ENCODE results near the gene IRF3.

GRCh38 chr19:49690079-49690655, 24.5 kb upstream of the IRF3 start:
- TF ChIP-seq TAF1 (IDR thresholded peaks at IDR 0.05; ENCODE audit: borderline replicate concordance, insufficient read depth, low read length) (no peak), REST (IDR thresholded peaks at IDR 0.05; ENCODE audit: insufficient read depth in 1 of 2, low read depth in 2 of 2, low read length in 2 of 2) (no peak), SIN3A (IDR thresholded peaks at IDR 0.05; ENCODE audit: borderline replicate concordance, insufficient read depth, low read length) (no peak)
